ENCODE data around the gene AURKA. TPM values are rescaled to one million over a fixed set of nuclear protein-coding genes. Genes with fewer than 3 reads are reported as not detected.
A peak's percentile ranks its signal among the peaks of the same experiment; 100 is the strongest.

AURKA gene
- total and polyA plus RNA-seq, 9 of the 15 experiments (the other 6 are each of a cell fraction or from before 2014, with no cell fraction given) = 72.7 to 162 (median 113) TPM

DNA sequence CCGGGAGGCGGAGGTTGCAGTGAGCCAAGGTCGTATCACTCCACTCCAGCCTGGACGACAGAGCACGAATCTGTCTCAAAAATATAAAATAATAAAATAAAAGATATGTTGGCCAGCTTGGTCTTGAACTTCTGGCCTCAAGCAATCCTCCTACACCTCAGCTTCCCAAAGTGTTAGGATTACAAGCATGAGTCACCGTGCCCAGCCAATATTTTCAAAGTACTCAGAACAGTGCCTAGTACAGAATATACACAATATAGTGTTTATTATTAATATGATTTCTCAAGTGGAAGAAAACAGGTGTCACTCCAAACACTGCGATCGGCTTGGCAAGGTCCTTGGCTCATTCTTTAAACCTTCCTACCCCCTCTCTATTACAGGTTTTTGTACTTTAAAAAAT, 30.1 kb downstream of the AURKA start:
- Histone ChIP-seq H4K20me1 (replicated peaks; ENCODE audit: control insufficient read depth, insufficient read depth, low read length) (no peaks in the 10 kb centered on the region), H2AFZ (ENCODE audit: low read depth, low read length) (no peak overlapping the region), H3K9ac (ENCODE audit: insufficient read depth in 1 of 2, low read depth in 2 of 2, low read length in 2 of 2) (peak overlapping the region; percentile 29 to 81; a peak in 3 of 4 replicates), H3K27me3 (ENCODE audit: control insufficient read depth in 2 of 2, insufficient read depth in 2 of 2, low read length in 2 of 2) (no peaks in the 10 kb centered on the region), H3K36me3 (ENCODE audit: control insufficient read depth, insufficient read depth, low read length) (peaks cover 41% of the 10 kb centered on the region), H3K9me1 (ENCODE audit: control insufficient read depth, insufficient read depth, low read length) (no peaks in the 10 kb centered on the region), H3K4me2 (ENCODE audit: insufficient read depth, low read length) (peak overlapping the region; percentile 90), H3K79me2 (ENCODE audit: control insufficient read depth, insufficient read depth, low read length) (peaks cover 61% of the 10 kb centered on the region), H3K4me3 (0 out of 2 replicates have a peak overlapping the region, but pooled peaks have one; percentile 1), H3K9me3 (replicated peaks; ENCODE audit: control insufficient read depth, insufficient read depth, low read depth, low read length) (no peaks in the 10 kb centered on the region), H3K4me1 (replicated peaks in 1 of 2; ENCODE audit: control insufficient read depth in 2 of 2, insufficient read depth in 2 of 2, low read length in 2 of 2) (peaks cover 37 to 56% of the 10 kb centered on the region in 2 experiments), H3K27ac (ENCODE audit: extremely low read depth, low read depth, low read length) (peak overlapping the region; percentile 81)
- WGBS (ENCODE audit: insufficient coverage, low coverage, missing lambda C conversion rate) = 35% methylated on average over 8 of the region's 8 CpGs
- no peak for ATAC-seq
- peak in 1 of 4 experiments; percentile 52 for DNase-seq (ENCODE audit: extremely low read depth in 1 of 4, low spot score in 3 of 4)
- no TSS peak for BruUV-seq (replicated peaks)
- ChIA-PET POLR2A (interaction anchor here (0.7 to 2.0 kb wide), 6 partner anchors 10 to 50 kb away, joined by 3 to 8 read pairs (median 4); partner anchors contain the start of genes AURKA, CASS4 and CSTF1), CTCF (ENCODE audit: low intra/inter-chr PET ratio) (no interaction called here)
- no peak for FAIRE-seq
- in situ Hi-C loops (cut with MboI) (loop anchor here (25.0 kb wide), 1 partner anchor 1275 kb away; no protein-coding TSS in a partner anchor), intact Hi-C loops (cut with micrococcal nuclease) (loop anchor here (2.0 kb wide), 1 partner anchor 51 kb away; the partner anchor contains the start of gene CASS4)
- TF ChIP-seq NR2C2 (CRISPR knock-in tag; IDR thresholded peaks at IDR 0.05) (no peak), NR2C2 (tag; IDR thresholded peaks at IDR 0.05) (no peak), JUN (IDR thresholded peaks at IDR 0.05; ENCODE audit: borderline replicate concordance, low read depth, low read length) (0 out of 2 replicates have a peak, but pooled peaks have one; percentile 5), JUN (CRISPR knock-in tag; IDR thresholded peaks at IDR 0.05; ENCODE audit: borderline replicate concordance) (no peak), FOXK1 (CRISPR knock-in tag; IDR thresholded peaks at IDR 0.05; ENCODE audit: borderline replicate concordance) (no peak), ELF1 (tag; IDR thresholded peaks at IDR 0.05) (no peak), ZNF644 (tag; IDR thresholded peaks at IDR 0.05; ENCODE audit: low read depth) (no peak), TRIM24 (IDR thresholded peaks at IDR 0.05) (no peak), ADNP (tag; IDR thresholded peaks at IDR 0.05) (peak; percentile 56; the same call in 1 of the 2 replicates), ZNF551 (CRISPR knock-in tag; IDR thresholded peaks at IDR 0.05) (no peak), ZNF263 (CRISPR knock-in tag; IDR thresholded peaks at IDR 0.05; ENCODE audit: borderline replicate concordance) (no peak), FOSL1 (tag; conservative IDR thresholded peaks at IDR 0.05) (peak; percentile 52; the same call in 1 of the 2 replicates), CREB1 (IDR thresholded peaks at IDR 0.05) (no peak), CREB1 (CRISPR knock-in tag; IDR thresholded peaks at IDR 0.05) (no peak), SRSF1 (IDR thresholded peaks at IDR 0.05; ENCODE audit: low read depth, low read length) (no peak), POLR2G (IDR thresholded peaks at IDR 0.05; ENCODE audit: low read depth, low read length) (no peak), CBFB (CRISPR knock-in tag; IDR thresholded peaks at IDR 0.05) (no peak), KLF1 (tag; IDR thresholded peaks at IDR 0.05) (no peak), ZNF584 (CRISPR knock-in tag; IDR thresholded peaks at IDR 0.05; ENCODE audit: low read depth) (no peak), ZBTB2 (IDR thresholded peaks at IDR 0.05) (no peak), FOXA1 (IDR thresholded peaks at IDR 0.05; ENCODE audit: borderline replicate concordance) (no peak), ILK (tag; IDR thresholded peaks at IDR 0.05; ENCODE audit: borderline replicate concordance, low read depth) (no peak), SMAD3 (CRISPR knock-in tag; conservative IDR thresholded peaks at IDR 0.05) (no peak)
- TF ChIP-seq, protein P1, sequence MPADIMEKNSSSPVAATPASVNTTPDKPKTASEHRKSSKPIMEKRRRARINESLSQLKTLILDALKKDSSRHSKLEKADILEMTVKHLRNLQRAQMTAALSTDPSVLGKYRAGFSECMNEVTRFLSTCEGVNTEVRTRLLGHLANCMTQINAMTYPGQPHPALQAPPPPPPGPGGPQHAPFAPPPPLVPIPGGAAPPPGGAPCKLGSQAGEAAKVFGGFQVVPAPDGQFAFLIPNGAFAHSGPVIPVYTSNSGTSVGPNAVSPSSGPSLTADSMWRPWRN (IDR thresholded peaks at IDR 0.05; ENCODE audit: low read depth) = no peak

Measured in K562 (cell line).